HFFc6 (cell line): ENCODE results near the gene PRPF6. TPM values are rescaled to one million over a fixed set of nuclear protein-coding genes. Genes with fewer than 3 reads are reported as not detected.
A peak's percentile ranks its signal among the peaks of the same experiment; 100 is the strongest.

Source experiments
- DNase-seq: peaks from one replicate; pipeline ENCODE4 v3.0.0-alpha.2; 2018
- H3K27ac Mint-ChIP-seq: 2 replicates; pipeline ENCODE4 v1.8.0; 2020; ENCODE audit warnings: mild to moderate bottlenecking, mixed read lengths
- H3K27me3 Mint-ChIP-seq: 2 replicates; pipeline ENCODE4 v1.8.0; 2021; ENCODE audit warnings: mild to moderate bottlenecking, moderate library complexity, mixed read lengths; ENCODE audit not compliant: insufficient read depth
- H3K36me3 Mint-ChIP-seq: 2 replicates; pipeline ENCODE4 v1.8.0; 2021; ENCODE audit warnings: low read depth, mixed read lengths
- H3K4me1 Mint-ChIP-seq: 2 replicates; pipeline ENCODE4 v1.8.0; 2020; ENCODE audit warnings: low read depth, mixed read lengths
- H3K4me3 Mint-ChIP-seq: 2 replicates; pipeline ENCODE4 v1.8.0; 2020; ENCODE audit warnings: mild to moderate bottlenecking, moderate library complexity, mixed read lengths
- H3K9me3 Mint-ChIP-seq: 2 replicates; pipeline ENCODE4 v1.8.0; 2020; ENCODE audit warnings: mild to moderate bottlenecking, mixed read lengths
- total RNA-seq, 6 experiments: library from RNA; stranded (reverse); fragmentation: NEBNext Ultra II Directional; extraction: Animal tissue kit (Norgen Biotek cat#: 25700); gene quantifications; 2 replicates in 1 of 6; 3 replicates in 5 of 6; pipeline ENCODE4 v1.2.3, GENCODE V29; 2021
- TF ChIP-seq, protein P1 (sequence below): fragments of 200-600 bp; sonication (generic); IDR thresholded peaks from 2 replicates; pipeline ENCODE4 v1.5.0; 2021; ENCODE audit warnings: antibody characterized with exemption, mild to moderate bottlenecking

PRPF6 gene
- total RNA-seq, 6 experiments from 2014 or later, result 70.7 to 73.2 (median 72.9) TPM

DNA sequence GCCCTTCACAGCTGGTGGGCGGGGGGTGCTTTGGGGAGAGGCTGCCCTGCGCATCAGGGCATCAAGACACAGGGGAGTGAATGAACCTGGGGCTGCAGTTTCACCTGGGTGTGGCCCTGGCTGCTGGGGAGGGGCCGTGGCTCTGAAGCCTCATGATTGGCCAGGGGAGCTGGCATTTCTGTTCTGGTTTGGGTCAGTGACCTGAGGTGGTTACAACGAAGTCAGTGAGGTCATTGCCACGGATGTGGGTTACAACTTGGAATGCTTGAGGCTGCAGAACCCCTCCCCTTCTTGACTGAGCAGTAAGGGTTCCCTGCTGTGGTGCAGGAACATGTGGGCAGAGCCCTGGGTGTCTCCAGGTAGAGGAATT lies 85.0 kb downstream of the PRPF6 start:
- peak overlapping the region; percentile 81 for H3K27ac Mint-ChIP-seq
- peak; percentile 73 for DNase-seq
- peaks cover 1% of the 10 kb centered on the region for H3K27me3 Mint-ChIP-seq
- H3K9me3 Mint-ChIP-seq, result no peaks in the 10 kb centered on the region
- H3K4me1 Mint-ChIP-seq, result peaks cover 44% of the 10 kb centered on the region
- H3K36me3 Mint-ChIP-seq, result no peaks in the 10 kb centered on the region
- peak overlapping the region; percentile 57 for H3K4me3 Mint-ChIP-seq
- TF ChIP-seq, protein P1, sequence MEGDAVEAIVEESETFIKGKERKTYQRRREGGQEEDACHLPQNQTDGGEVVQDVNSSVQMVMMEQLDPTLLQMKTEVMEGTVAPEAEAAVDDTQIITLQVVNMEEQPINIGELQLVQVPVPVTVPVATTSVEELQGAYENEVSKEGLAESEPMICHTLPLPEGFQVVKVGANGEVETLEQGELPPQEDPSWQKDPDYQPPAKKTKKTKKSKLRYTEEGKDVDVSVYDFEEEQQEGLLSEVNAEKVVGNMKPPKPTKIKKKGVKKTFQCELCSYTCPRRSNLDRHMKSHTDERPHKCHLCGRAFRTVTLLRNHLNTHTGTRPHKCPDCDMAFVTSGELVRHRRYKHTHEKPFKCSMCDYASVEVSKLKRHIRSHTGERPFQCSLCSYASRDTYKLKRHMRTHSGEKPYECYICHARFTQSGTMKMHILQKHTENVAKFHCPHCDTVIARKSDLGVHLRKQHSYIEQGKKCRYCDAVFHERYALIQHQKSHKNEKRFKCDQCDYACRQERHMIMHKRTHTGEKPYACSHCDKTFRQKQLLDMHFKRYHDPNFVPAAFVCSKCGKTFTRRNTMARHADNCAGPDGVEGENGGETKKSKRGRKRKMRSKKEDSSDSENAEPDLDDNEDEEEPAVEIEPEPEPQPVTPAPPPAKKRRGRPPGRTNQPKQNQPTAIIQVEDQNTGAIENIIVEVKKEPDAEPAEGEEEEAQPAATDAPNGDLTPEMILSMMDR, result no peak

DNA sequence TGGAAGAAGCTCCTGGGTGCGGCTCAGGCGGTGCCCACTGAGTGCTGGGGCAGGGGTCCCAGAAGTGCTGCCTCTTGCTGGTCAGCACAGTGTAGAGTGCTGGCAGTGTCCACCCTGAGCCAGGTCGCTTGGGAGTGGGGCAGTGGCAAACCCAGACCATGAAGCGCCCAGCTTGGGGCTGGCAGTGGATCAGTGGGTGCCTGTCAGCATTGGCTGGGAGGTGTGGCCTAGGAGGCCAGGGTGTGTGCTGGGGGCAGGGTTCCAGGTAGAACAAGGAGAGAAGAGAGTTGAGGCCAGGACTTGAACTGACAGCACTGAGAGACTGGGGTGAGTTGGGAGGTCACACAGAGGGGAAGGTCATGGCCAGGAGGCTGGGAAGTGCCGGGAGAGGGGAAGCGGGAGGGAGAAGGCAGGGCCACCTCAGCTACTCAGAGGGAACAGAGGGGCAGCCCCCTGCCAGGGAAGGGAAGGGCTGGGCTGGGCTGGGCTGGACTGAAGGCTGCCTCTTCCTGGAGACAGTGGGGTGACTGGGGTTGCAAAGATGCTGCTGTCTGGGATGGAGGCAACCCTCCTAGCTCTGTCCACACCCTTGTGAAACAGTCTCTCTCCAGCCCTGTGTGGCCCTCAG lies 86.2 kb downstream of the PRPF6 start:
- Mint-ChIP-seq H3K27me3 (peaks cover 1% of the 10 kb centered on the region), H3K36me3 (no peaks in the 10 kb centered on the region), H3K9me3 (no peaks in the 10 kb centered on the region), H3K4me3 (no peak overlapping the region), H3K4me1 (peaks cover 40% of the 10 kb centered on the region), H3K27ac (peak overlapping the region; percentile 38; the same call in 1 of the 2 replicates)
- TF ChIP-seq, protein P1, result no peak
- DNase-seq, result no peak

DNA sequence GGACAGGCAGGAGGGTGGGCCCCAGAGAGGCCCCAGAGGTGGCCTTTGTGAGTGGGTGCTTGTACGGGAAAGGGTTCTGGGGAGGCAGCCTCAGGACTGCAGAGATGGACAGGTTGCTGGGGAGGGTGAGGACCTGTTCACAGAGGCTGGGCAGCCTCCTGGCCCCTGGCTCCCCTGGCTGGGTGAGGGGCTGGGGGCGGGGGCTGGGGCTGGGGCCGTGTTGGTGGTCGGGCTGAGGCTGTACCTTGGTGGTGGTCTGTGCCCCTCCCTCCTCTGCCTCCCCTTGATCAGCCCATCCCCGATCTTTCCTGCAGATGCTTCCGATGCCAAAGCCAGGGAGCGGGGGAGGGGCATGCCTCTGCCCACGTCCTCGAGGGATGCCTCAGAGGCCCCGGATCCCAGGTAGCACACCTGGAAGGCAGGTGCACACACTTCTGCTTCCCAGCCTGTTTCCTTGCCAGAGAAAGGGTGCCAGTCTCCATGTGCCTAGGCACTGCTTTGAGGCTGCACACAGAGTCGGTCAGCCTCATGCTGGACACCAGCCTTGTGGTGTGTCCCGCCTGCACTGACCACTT lies 86.9 kb downstream of the PRPF6 start:
- H3K4me3 Mint-ChIP-seq, result no peak overlapping the region
- no peak for DNase-seq

DNA sequence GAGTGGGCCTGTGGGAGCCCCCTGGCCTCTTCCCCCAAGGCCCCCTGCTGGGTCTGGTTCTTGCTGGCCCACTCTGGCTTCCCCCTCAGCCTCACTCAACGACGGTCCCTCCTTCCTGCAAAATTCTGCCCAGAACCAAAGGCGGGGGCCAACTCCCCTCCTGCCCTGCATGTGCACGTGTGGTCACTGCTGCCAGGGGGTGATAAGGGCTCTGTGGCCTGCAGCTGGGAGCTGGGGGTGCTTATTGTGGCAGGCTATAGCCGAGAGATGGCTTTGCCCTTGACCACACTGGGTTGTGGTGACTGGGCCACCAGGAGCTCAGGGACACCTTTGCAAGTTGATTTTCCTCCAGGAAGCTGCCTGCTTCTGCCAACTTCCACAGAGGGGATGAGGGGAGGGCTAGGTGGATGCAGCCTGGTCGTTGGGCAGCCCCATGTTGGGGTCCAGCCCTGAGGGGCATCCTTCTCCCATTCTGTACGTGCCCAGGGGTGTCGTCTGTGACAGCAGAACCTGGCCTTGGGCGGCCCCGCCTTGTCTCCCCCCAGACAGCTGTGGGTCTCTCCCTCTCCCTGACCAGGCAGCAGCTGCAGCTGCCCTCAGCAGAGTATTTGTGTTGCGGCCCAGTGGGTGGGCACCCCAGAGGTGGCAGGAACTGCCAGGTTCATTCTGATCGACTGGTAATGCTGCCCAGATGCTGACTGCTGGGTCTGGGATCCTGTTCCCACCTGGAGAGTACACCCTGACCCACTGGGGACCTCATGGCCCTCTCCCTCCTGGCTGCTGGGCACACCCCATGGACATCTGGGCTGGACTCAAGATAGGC lies 87.7 kb downstream of the PRPF6 start:
- TF ChIP-seq, protein P1, result no peak
- no peaks in the 10 kb centered on the region for H3K36me3 Mint-ChIP-seq
- DNase-seq, result no peak
- no peak overlapping the region for H3K27ac Mint-ChIP-seq
- H3K27me3 Mint-ChIP-seq, result peaks cover 1% of the 10 kb centered on the region
- peaks cover 35% of the 10 kb centered on the region for H3K4me1 Mint-ChIP-seq
- no peak overlapping the region for H3K4me3 Mint-ChIP-seq
- no peaks in the 10 kb centered on the region for H3K9me3 Mint-ChIP-seq

More for the DNA sequence above, 86.9 kb downstream of the PRPF6 start:
- H3K36me3 Mint-ChIP-seq, result no peaks in the 10 kb centered on the region
- peaks cover 1% of the 10 kb centered on the region for H3K27me3 Mint-ChIP-seq
- TF ChIP-seq, protein P1, result no peak
- H3K27ac Mint-ChIP-seq, result no peak overlapping the region
- no peaks in the 10 kb centered on the region for H3K9me3 Mint-ChIP-seq
- peaks cover 35% of the 10 kb centered on the region for H3K4me1 Mint-ChIP-seq

DNA sequence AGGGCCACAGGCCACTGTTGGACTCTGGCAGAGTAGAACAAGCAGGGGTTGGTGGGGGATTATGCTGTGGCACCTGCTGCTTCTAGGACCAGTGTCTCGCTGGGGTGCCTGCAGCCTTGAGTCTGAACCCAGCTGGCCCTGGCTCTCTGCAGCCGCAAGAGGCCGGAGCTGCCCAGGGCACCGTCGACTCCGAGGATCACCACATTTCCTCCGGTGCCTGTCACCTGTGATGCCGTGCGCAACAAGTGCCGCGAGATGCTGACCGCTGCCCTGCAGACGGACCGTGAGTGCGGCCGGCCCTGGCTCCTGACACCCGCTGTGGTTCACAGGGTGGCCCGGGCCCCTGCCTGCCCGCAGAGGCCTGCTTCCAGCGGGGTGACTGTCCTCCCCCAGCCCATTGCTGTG lies 88.3 kb downstream of the PRPF6 start:
- peaks cover 29% of the 10 kb centered on the region for H3K4me1 Mint-ChIP-seq
- H3K36me3 Mint-ChIP-seq, result no peaks in the 10 kb centered on the region

More for the DNA sequence above, 88.3 kb downstream of the PRPF6 start:
- Mint-ChIP-seq H3K27ac (no peak overlapping the region), H3K27me3 (peaks cover 1% of the 10 kb centered on the region), H3K9me3 (no peaks in the 10 kb centered on the region), H3K4me3 (no peak overlapping the region)
- no peak for DNase-seq
- TF ChIP-seq, protein P1, result no peak
